ENCODE data around the gene TOMT. TPM values are rescaled to one million over a fixed set of nuclear protein-coding genes. Genes with fewer than 3 reads are reported as not detected.
"Not testable (repeated sequence)": the region's sequence is repeated elsewhere in the genome, so short reads cannot be mapped to it uniquely, and the experiment has no call there.

Gene TOMT
- total RNA-seq, 2 experiments from 2014 or later, result not detected

GRCh38 chr11:72135473-72135872 is 29.7 kb downstream of the TOMT start, which contains the start of gene FOLR3:
Gene FOLR3, plus strand, starts transcription at chr11:72135725. Its CDS starts 228 bp downstream, at chr11:72135953.
- H3K9me3 Mint-ChIP-seq; H3K27ac Mint-ChIP-seq; H3K4me1 Mint-ChIP-seq; H3K36me3 Mint-ChIP-seq (ENCODE audit: low read depth); DNase-seq; H3K4me3 Mint-ChIP-seq: not testable (repeated sequence)
- H3K27me3 Mint-ChIP-seq, result peaks cover 25% of the 10 kb centered on the region
- ChIA-PET CTCF (interaction anchor here (1.9 kb wide), 1 partner anchor 9 kb away, joined by 6 read pairs; no protein-coding TSS in a partner anchor), POLR2A (interaction anchor here (1.6 kb wide), 1 partner anchor 23 kb away, joined by 4 read pairs; the partner anchor contains the start of gene ANAPC15)

GRCh38 chr11:72135891-72136683 is 30.4 kb downstream of the TOMT start:
- Mint-ChIP-seq H3K4me3 (no peak overlapping the region), H3K9me3 (peaks cover 5% of the 10 kb centered on the region), H3K36me3 (ENCODE audit: low read depth) (peaks cover 4% of the 10 kb centered on the region), H3K4me1 (peaks cover 14% of the 10 kb centered on the region), H3K27me3 (peaks cover 25% of the 10 kb centered on the region), H3K27ac (no peak overlapping the region)
- DNase-seq, result no peak
- CTCF ChIA-PET, result interaction anchor here (1.9 kb wide), 1 partner anchor 8 kb away, joined by 6 read pairs; no protein-coding TSS in a partner anchor
- POLR2A ChIA-PET, result interaction anchor here (1.6 kb wide), 1 partner anchor 23 kb away, joined by 4 read pairs; the partner anchor contains the start of gene ANAPC15

- ChIA-PET CTCF (interaction anchor here (1.4 kb wide), 1 partner anchor 111 kb away, joined by 5 read pairs; no protein-coding TSS in a partner anchor), POLR2A (interaction anchor here (1.6 kb wide), 1 partner anchor 24 kb away, joined by 4 read pairs; the partner anchor contains the start of gene ANAPC15)
- Mint-ChIP-seq H3K4me1 (peaks cover 21% of the 10 kb centered on the region), H3K27me3 (peaks cover 25% of the 10 kb centered on the region), H3K36me3 (ENCODE audit: low read depth) (peaks cover 4% of the 10 kb centered on the region), H3K4me3 (no peak overlapping the region), H3K27ac (no peak overlapping the region), H3K9me3 (peaks cover 5% of the 10 kb centered on the region)
- DNase-seq, result no peak
These were observed 31.0 kb downstream of the TOMT start for GRCh38 chr11:72136684-72137262.

GRCh38 chr11:72138821-72139390 is 33.2 kb downstream of the TOMT start:
- CTCF ChIA-PET, result no interaction called here
- Mint-ChIP-seq H3K9me3 (peaks cover 5% of the 10 kb centered on the region), H3K27ac (no peak overlapping the region), H3K27me3 (peaks cover 19% of the 10 kb centered on the region), H3K4me1 (peaks cover 29% of the 10 kb centered on the region), H3K36me3 (ENCODE audit: low read depth) (peaks cover 4% of the 10 kb centered on the region), H3K4me3 (no peak overlapping the region)
- no peak for DNase-seq
- POLR2A ChIA-PET, result no interaction called here

GRCh38 chr11:72139500-72139899 is 33.8 kb downstream of the TOMT start:
- Mint-ChIP-seq H3K4me1 (peaks cover 30% of the 10 kb centered on the region), H3K27me3 (peaks cover 20% of the 10 kb centered on the region), H3K9me3 (peaks cover 5% of the 10 kb centered on the region), H3K4me3 (no peak overlapping the region), H3K36me3 (ENCODE audit: low read depth) (peaks cover 4% of the 10 kb centered on the region), H3K27ac (no peak overlapping the region)
- DNase-seq, result no peak
- ChIA-PET CTCF (no interaction called here), POLR2A (no interaction called here)

GRCh38 chr11:72140661-72141060 is 34.9 kb downstream of the TOMT start:
- Mint-ChIP-seq H3K36me3 (ENCODE audit: low read depth) (peaks cover 4% of the 10 kb centered on the region), H3K27ac (peak overlapping the region; percentile 73), H3K4me1 (peaks cover 30% of the 10 kb centered on the region), H3K27me3 (peaks cover 15% of the 10 kb centered on the region), H3K4me3 (no peak overlapping the region), H3K9me3 (peaks cover 5% of the 10 kb centered on the region)
- CTCF ChIA-PET, result interaction anchor here (1.1 to 1.3 kb wide), 3 partner anchors 28 to 116 kb away, joined by 3 to 7 read pairs (median 4); partner anchors contain the start of gene ANAPC15
- DNase-seq, result no peak
- POLR2A ChIA-PET, result interaction anchor here (1.2 to 2.0 kb wide), 2 partner anchors 28 to 30 kb away, joined by 4 to 5 read pairs; partner anchors contain the start of gene ANAPC15

- POLR2A ChIA-PET, result interaction anchor here (1.2 to 2.0 kb wide), 2 partner anchors 28 to 30 kb away, joined by 4 to 5 read pairs; partner anchors contain the start of gene ANAPC15
- peak; percentile 52 for DNase-seq
- H3K27me3 Mint-ChIP-seq, result peaks cover 15% of the 10 kb centered on the region
- peaks cover 5% of the 10 kb centered on the region for H3K9me3 Mint-ChIP-seq
- CTCF ChIA-PET, result interaction anchor here (1.1 to 1.3 kb wide), 3 partner anchors 29 to 116 kb away, joined by 3 to 7 read pairs (median 4); partner anchors contain the start of gene ANAPC15
- H3K36me3 Mint-ChIP-seq (ENCODE audit: low read depth), result peaks cover 4% of the 10 kb centered on the region
- peak overlapping the region; percentile 73 for H3K27ac Mint-ChIP-seq
- peaks cover 30% of the 10 kb centered on the region for H3K4me1 Mint-ChIP-seq
- no peak overlapping the region for H3K4me3 Mint-ChIP-seq
These were observed 35.3 kb downstream of the TOMT start for GRCh38 chr11:72141066-72141465.

- Mint-ChIP-seq H3K4me1 (peaks cover 28% of the 10 kb centered on the region), H3K27me3 (peaks cover 15% of the 10 kb centered on the region)
- not testable (repeated sequence) for H3K9me3 Mint-ChIP-seq; H3K4me3 Mint-ChIP-seq; DNase-seq; H3K36me3 Mint-ChIP-seq (ENCODE audit: low read depth); H3K27ac Mint-ChIP-seq
- CTCF ChIA-PET, result interaction anchor here (1.3 kb wide), 1 partner anchor 117 kb away, joined by 7 read pairs; no protein-coding TSS in a partner anchor
- POLR2A ChIA-PET, result interaction anchor here (2.0 kb wide), 1 partner anchor 29 kb away, joined by 5 read pairs; the partner anchor contains the start of gene ANAPC15
These were observed 36.4 kb downstream of the TOMT start for GRCh38 chr11:72142086-72142485.

GRCh38 chr11:72142543-72142942 is 36.8 kb downstream of the TOMT start:
- H3K9me3 Mint-ChIP-seq; H3K36me3 Mint-ChIP-seq (ENCODE audit: low read depth); H3K4me3 Mint-ChIP-seq; DNase-seq; POLR2A ChIA-PET; H3K27ac Mint-ChIP-seq: not testable (repeated sequence)
- H3K4me1 Mint-ChIP-seq, result peaks cover 28% of the 10 kb centered on the region
- CTCF ChIA-PET, result interaction anchor here (1.8 to 3.2 kb wide), 5 partner anchors 35 to 117 kb away, joined by 4 to 74 read pairs (median 9); no protein-coding TSS in a partner anchor
- H3K27me3 Mint-ChIP-seq, result peaks cover 15% of the 10 kb centered on the region

- ChIA-PET CTCF (interaction anchor here (0.5 to 3.7 kb wide), 30 partner anchors 8 to 199 kb away, joined by 3 to 74 read pairs (median 6); partner anchors contain the start of genes FOLR3 and IL18BP), POLR2A (interaction anchor here (1.6 kb wide), 1 partner anchor 43 kb away, joined by 10 read pairs; the partner anchor contains the start of gene LAMTOR1)
- Mint-ChIP-seq H3K27me3 (peaks cover 14% of the 10 kb centered on the region), H3K4me3 (no peak overlapping the region), H3K9me3 (no peaks in the 10 kb centered on the region), H3K27ac (no peak overlapping the region), H3K36me3 (ENCODE audit: low read depth) (no peaks in the 10 kb centered on the region), H3K4me1 (peaks cover 25% of the 10 kb centered on the region)
- DNase-seq, result no peak
These were observed 39.3 kb downstream of the TOMT start for GRCh38 chr11:72144807-72145565.

- peaks cover 16% of the 10 kb centered on the region for H3K27me3 Mint-ChIP-seq
- POLR2A ChIA-PET, result no interaction called here
- H3K9me3 Mint-ChIP-seq, result no peaks in the 10 kb centered on the region
- CTCF ChIA-PET, result interaction anchor here (3.7 kb wide), 1 partner anchor 169 kb away, joined by 26 read pairs; no protein-coding TSS in a partner anchor
- DNase-seq, result no peak
- no peak overlapping the region for H3K27ac Mint-ChIP-seq
- H3K4me3 Mint-ChIP-seq, result no peak overlapping the region
- peaks cover 10% of the 10 kb centered on the region for H3K4me1 Mint-ChIP-seq
- no peaks in the 10 kb centered on the region for H3K36me3 Mint-ChIP-seq (ENCODE audit: low read depth)
These were observed 40.9 kb downstream of the TOMT start for GRCh38 chr11:72146625-72147024.

- DNase-seq, result no peak
- H3K27ac Mint-ChIP-seq, result no peak overlapping the region
- CTCF ChIA-PET, result interaction anchor here (1.0 kb wide), 1 partner anchor 87 kb away, joined by 3 read pairs; no protein-coding TSS in a partner anchor
- H3K36me3 Mint-ChIP-seq (ENCODE audit: low read depth), result no peaks in the 10 kb centered on the region
- POLR2A ChIA-PET, result no interaction called here
- peaks cover 19% of the 10 kb centered on the region for H3K27me3 Mint-ChIP-seq
- H3K4me3 Mint-ChIP-seq, result no peak overlapping the region
- no peaks in the 10 kb centered on the region for H3K9me3 Mint-ChIP-seq
- no peaks in the 10 kb centered on the region for H3K4me1 Mint-ChIP-seq
These were observed 45.2 kb downstream of the TOMT start for GRCh38 chr11:72150882-72151281.
